GM12891 (cell line): ENCODE results near the gene SCIMP.

Experiments used
- DNase-seq: peaks from one replicate; pipeline ENCODE4 v3.0.0; 2011; ENCODE audit warnings: low spot score; ENCODE audit not compliant: insufficient read length
- FAIRE-seq: peaks from 2 replicates; lab custom pipeline; 2011; peaks lifted over from hg19 to GRCh38; lab: Jason Lieb, UNC
- PAX5 ChIP-seq: IDR thresholded peaks from 2 replicates; pipeline ENCODE4 v1.6.1; 2011; ENCODE audit warnings: low read length, moderate library complexity, mild to moderate bottlenecking; ENCODE audit not compliant: insufficient read depth, severe bottlenecking
- POLR2A ChIP-seq: IDR thresholded peaks from 2 replicates; pipeline ENCODE4 v1.6.1; 2011; ENCODE audit warnings: low read depth, low read length, control low read depth
- POLR2AphosphoS5 ChIP-seq: IDR thresholded peaks from 2 replicates; pipeline ENCODE4 v1.6.1; 2011; ENCODE audit warnings: low read depth, low read length, control low read depth
- POU2F2 ChIP-seq: IDR thresholded peaks from 2 replicates; pipeline ENCODE4 v1.6.1; 2011; ENCODE audit warnings: low read depth, mild to moderate bottlenecking, control low read depth, low read length, moderate library complexity
- SPI1 ChIP-seq: IDR thresholded peaks from 2 replicates; pipeline ENCODE4 v1.6.1; 2011; ENCODE audit warnings: low read depth, low read length, control low read depth
- TAF1 ChIP-seq: IDR thresholded peaks from 2 replicates; pipeline ENCODE4 v1.6.1; 2011; ENCODE audit warnings: low read depth, low read length, control low read depth

SCIMP gene

DNA sequence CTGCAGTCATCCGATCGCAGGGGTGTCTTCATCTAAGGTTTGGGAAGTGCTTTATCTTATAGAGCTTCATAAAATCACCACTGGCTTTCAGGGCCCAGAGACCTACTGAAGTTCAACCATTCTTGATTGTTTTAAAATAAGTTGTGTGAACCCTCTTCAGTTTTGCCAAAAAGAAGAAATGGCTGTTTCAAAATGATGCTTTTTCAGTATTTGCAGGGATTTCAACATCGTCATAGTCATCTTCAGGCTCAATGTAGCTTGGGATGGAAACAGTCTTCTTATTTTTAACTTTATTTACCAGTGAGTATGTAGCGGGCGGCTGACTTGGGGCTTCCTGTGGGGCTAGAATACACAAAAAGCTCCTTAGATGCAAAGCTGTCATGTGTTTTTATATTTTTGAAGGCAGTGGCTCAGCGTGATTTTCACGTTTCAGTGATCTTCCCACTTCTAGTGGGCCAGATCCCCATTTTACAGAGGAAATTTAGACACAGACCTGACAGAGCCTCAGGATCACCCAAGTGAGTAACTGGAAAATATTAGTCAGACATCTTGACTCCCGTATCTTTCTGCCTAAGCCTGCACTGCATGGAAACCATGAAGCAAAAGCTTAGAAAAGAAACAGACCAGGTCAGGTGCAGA is 23.9 kb downstream of the SCIMP start:
- no peak for FAIRE-seq

DNA sequence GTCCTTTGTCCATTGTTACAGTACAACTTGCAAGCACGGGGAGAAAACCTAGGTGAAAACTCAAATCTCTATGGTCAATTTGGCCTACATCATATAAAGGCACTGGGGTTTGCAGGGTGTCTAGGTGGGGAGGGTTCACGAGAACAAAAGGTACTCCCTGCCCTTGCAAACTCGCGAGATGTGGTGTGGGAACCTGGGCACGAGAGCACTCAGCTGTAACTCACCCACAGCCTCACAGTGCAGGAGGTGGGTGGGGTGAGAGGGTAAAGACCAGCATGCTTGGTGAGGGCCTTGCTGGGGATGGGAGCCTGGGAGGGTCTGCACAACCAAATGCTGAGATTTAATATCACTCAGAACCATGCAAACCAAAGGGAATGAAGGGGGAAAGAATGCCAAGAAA is 24.6 kb downstream of the SCIMP start:
- DNase-seq (no peak), FAIRE-seq (peak; percentile 82)
- TF ChIP-seq POLR2A (no peak), POLR2AphosphoS5 (no peak), PAX5 (no peak), TAF1 (no peak), SPI1 (no peak), POU2F2 (no peak)

More for the DNA sequence above, 23.9 kb downstream of the SCIMP start:
- TF ChIP-seq PAX5 (no peak), SPI1 (peak; percentile 32)
- no peak for DNase-seq

DNA sequence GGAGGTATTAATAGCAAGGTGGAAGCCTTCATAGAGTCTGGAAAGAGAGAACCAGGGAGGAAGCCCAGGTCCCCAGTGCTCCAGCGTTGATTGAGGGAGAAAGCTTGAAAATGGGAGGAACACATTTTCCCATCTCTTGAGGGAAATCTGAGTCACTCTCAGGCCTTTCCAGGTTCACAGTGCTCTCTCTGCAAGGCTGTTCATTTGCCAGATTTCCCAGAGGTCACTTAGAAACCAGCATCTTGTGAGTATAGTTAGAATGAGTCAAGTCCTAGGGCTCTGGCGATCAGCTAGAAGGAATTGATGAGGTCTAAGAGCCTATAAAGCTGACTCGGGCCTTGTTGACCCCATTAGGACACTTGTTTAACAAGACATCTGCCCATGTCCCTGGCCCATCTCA is 25.3 kb downstream of the SCIMP start:
- DNase-seq = no peak
- peak; percentile 57 for FAIRE-seq
- no peak for TF ChIP-seq POLR2AphosphoS5
- no peak for TF ChIP-seq SPI1
- TF ChIP-seq PAX5 = no peak
- TF ChIP-seq POLR2A = no peak
- TF ChIP-seq POU2F2 = no peak
- TF ChIP-seq TAF1 = no peak

DNA sequence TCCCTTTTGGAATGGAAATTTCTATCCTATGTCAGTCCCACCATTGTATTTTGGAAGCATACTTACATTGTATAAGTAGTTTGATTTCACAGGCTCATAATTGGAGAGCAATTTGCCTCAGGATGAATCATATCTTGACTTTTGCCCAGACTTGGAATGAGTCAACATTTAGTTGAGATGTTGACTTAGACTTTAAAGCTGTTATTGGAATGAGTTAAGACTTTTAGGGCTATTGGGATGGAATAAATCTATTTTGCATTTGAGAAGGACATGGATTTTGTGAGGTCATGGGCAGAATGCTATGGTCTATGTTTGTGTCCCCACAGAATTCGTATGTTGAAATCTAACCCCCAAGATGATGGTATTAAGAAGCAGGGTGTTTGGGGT is 30.8 kb downstream of the SCIMP start:
- DNase-seq (no peak), FAIRE-seq (no peak)
- TF ChIP-seq TAF1 = no peak
- TF ChIP-seq POU2F2 = no peak
- no peak for TF ChIP-seq POLR2AphosphoS5
- TF ChIP-seq SPI1 = no peak
- TF ChIP-seq POLR2A = no peak
- no peak for TF ChIP-seq PAX5

DNA sequence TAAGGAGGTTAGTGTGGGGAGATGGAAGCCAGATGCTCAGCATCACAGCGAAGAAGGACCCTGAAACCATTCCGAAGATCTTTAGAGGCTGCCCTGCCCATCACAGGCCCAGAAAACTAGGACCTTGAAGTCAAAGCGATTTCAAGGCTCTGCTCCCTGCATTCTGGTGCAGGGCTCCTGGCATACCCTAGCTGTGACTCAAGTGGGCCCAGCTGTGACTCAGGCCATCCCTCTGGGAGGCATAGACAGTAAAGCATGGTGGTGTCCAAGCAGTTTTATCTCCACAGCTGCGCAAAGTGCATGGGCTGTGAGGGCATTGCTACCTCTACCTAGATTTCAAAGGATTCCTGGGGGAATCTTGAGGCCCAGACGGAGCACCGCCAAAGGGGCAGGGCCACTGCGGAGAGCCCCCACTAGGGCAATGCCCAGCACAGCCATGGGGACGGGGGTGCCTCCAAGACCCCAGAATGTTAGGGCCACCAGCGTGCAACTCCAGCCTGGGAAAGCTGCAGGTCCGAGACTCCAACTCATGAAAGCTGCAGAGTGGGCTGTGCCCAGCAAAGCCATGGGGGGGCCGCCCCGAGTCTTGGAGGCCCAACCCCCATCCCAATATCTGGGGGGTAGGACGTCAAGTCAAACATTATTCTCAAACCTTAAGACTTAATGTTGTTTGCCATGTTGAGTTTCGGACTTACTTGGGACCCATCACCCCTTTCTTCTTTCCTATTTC is 31.3 kb downstream of the SCIMP start:
- FAIRE-seq (no peak), DNase-seq (no peak)
- TF ChIP-seq POLR2AphosphoS5 (no peak), POU2F2 (no peak), POLR2A (no peak), SPI1 (no peak), TAF1 (no peak), PAX5 (no peak)

DNA sequence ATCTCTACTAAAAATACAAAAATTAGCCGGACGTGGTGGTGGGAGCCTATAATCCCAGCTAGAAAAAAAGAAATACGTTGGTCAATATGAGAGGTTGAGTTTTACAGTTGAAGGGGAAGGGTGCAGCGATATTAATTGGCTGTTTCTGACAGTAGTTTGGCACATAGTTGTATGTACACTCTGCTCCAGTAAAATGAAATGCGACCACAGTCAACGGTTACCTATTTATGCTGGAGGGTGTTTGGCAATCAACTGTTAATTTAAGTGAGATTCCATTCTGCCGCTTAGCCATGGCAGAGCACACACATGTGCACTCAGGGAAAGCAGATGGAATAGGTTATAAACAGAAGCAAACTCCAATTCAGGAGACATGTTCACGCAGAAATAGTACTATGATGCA is 33.6 kb downstream of the SCIMP start:
- no peak for DNase-seq
- FAIRE-seq = no peak
- no peak for TF ChIP-seq POLR2A
- TF ChIP-seq POU2F2 = no peak
- no peak for TF ChIP-seq TAF1
- TF ChIP-seq SPI1 = no peak
- no peak for TF ChIP-seq PAX5
- TF ChIP-seq POLR2AphosphoS5 = no peak

DNA sequence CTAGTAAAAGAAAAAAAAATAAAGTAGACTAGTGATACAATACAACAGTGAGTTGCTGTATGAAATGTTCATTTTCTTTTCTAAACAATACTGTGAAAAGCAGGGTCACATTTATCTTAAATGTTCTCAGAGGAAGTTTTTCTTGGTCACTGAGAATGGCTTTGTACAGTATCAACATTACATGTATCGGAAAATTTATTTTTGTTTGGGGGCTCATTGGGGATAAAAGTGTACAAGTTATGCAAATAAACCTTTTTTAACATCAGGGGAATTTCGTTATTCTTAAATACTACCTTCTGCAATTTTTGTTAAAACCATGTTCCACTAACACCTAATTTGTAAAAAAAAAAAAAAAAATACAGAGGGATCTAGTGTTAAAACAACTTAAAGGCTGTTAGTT is 34.3 kb downstream of the SCIMP start:
- no peak for FAIRE-seq

DNA sequence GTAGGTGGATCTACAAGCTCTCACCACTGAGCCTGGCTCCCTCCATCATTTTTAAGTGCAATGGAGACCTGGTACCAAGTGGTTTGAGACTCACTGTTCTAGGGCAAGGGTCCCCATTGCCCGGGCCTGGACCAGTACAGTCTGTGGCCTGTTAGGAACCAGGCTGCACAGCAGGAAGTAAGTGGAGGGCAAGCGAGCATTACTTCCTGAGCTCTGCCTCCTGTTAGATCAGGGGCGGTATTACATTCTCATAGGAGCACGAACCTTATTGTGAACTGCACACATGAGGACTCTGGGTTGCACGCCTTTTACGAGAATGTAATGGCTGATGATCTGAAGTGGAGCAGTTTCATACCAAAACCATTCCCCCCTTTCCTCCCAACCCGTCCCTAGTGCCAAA is 36.2 kb downstream of the SCIMP start:
- no peak for DNase-seq
- FAIRE-seq = peak; percentile 76
- TF ChIP-seq POU2F2 (no peak), TAF1 (no peak), SPI1 (no peak), POLR2A (no peak)

More for the DNA sequence above, 34.3 kb downstream of the SCIMP start:
- DNase-seq = no peak
- TF ChIP-seq POLR2A (no peak), POU2F2 (no peak), PAX5 (no peak), TAF1 (no peak), POLR2AphosphoS5 (no peak), SPI1 (no peak)

DNA sequence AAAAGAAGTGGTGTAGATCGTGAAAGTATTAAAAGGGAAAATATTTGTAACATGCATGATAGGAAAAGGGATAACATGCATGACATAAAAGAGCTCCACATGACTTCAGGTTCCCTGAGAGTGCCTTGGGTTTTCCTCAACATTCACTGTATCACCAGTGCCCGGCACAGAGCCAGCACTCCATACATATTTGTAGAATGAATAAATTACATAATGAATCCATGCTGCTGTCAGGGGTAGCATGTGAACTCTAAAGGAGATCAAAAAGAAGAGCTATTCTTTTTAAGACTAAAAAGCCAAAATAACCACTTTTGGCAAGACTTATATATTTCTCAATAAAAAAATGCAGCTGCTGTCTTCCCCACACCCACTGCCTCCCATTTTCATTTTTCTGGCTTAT is 40.3 kb downstream of the SCIMP start:
- DNase-seq (no peak), FAIRE-seq (no peak)
- TF ChIP-seq POU2F2 = no peak
- TF ChIP-seq POLR2A = no peak
- TF ChIP-seq POLR2AphosphoS5 = no peak
- no peak for TF ChIP-seq SPI1
- no peak for TF ChIP-seq TAF1
- TF ChIP-seq PAX5 = no peak
